T-cell (primary cell): Measurements from ENCODE around the gene ARMH1. TPM values are rescaled to one million over a fixed set of nuclear protein-coding genes. Genes with fewer than 3 reads are reported as not detected.
A peak's percentile ranks its signal among the peaks of the same experiment; 100 is the strongest.

ENCODE experiments used
- ATAC-seq, 4 experiments: fragments of 200-7000 bp in 3 of 4; fragments of 150-1000 bp in 1 of 4; cut with Tn5 transposase; replicated peaks in 1 of 4; 1 replicate in 3 of 4; 2 replicates in 1 of 4; pipeline ENCODE4 v1.10.0; 2021; ENCODE audit warnings: moderate library complexity in 3 of 4, mild to moderate bottlenecking in 2 of 4, moderate number of reproducible peaks in 1 of 4
- CTCF ChIA-PET, 2 donors: fragments of 300-600 bp; sonication (Branson Sonifier 250); formaldehyde crosslinking; loops; one replicate each; lab custom pipeline; 2022; ENCODE audit warnings: antibody characterized with exemption in 2 of 2; lab: Charles Lee
- POLR2A ChIA-PET, 2 donors: fragments of 300-600 bp; sonication (Branson Sonifier 250); formaldehyde crosslinking; loops; one replicate each; lab custom pipeline; 2022; ENCODE audit warnings: antibody characterized with exemption in 2 of 2; lab: Charles Lee
- DNase-seq, 35 experiments: peaks; one replicate each; pipeline versions ENCODE4 v3.0.0 to v3.0.0-alpha.2; 2013 to 2023
- H3K27ac ChIP-seq: one replicate; pipeline ENCODE4 v1.5.1; 2013; ENCODE audit warnings: low read length
- H3K27me3 ChIP-seq, 2 experiments: replicated peaks in 1 of 2; 1 replicate in 1 of 2; 2 replicates in 1 of 2; pipeline versions ENCODE4 v1.6.1 to v1.7.0; 2013; ENCODE audit warnings: low read length in 1 of 2, mixed read lengths in 1 of 2; ENCODE audit not compliant: control insufficient read depth in 2 of 2, insufficient read depth in 2 of 2; ENCODE audit errors: extremely low read depth in 1 of 2
- H3K36me3 ChIP-seq, 2 donors: 1 replicate in 1 of 2; 2 replicates in 1 of 2; pipeline versions ENCODE4 v1.6.1 to v1.7.0; 2013; ENCODE audit warnings: low read length in 1 of 2; ENCODE audit not compliant: control insufficient read depth in 2 of 2, insufficient read depth in 1 of 2; ENCODE audit errors: extremely low read depth in 1 of 2
- H3K4me1 ChIP-seq, 2 experiments: 1 replicate in 1 of 2; 2 replicates in 1 of 2; pipeline versions ENCODE4 v1.6.1 to v1.7.0; 2013; ENCODE audit warnings: low read length in 2 of 2, mixed read lengths in 1 of 2; ENCODE audit not compliant: insufficient read depth in 2 of 2, control insufficient read depth in 1 of 2; ENCODE audit errors: extremely low read depth in 1 of 2
- H3K4me3 ChIP-seq, 2 donors: 1 replicate in 1 of 2; 2 replicates in 1 of 2; pipeline versions ENCODE4 v1.5.1 to v1.7.0; 2013; ENCODE audit warnings: mild to moderate bottlenecking in 2 of 2, low read length in 1 of 2, moderate library complexity in 1 of 2; ENCODE audit not compliant: control insufficient read depth in 1 of 2; ENCODE audit errors: extremely low read depth in 1 of 2
- H3K9me3 ChIP-seq: 2 replicates; pipeline ENCODE4 v1.7.0; 2013
- H3K27ac Mint-ChIP-seq, 2 donors: one replicate each; pipeline ENCODE4 v1.8.0; 2020 to 2021; ENCODE audit warnings: mild to moderate bottlenecking in 2 of 2, mixed read lengths in 2 of 2
- H3K27me3 Mint-ChIP-seq, 2 donors: one replicate each; pipeline ENCODE4 v1.8.0; 2021 to 2022; ENCODE audit warnings: mixed read lengths in 2 of 2
- H3K36me3 Mint-ChIP-seq: one replicate; pipeline ENCODE4 v1.8.0; 2021; ENCODE audit warnings: mixed read lengths
- H3K4me1 Mint-ChIP-seq, 3 donors: one replicate each; pipeline ENCODE4 v1.8.0; 2020 to 2022; ENCODE audit warnings: mixed read lengths in 3 of 3, mild to moderate bottlenecking in 1 of 3
- H3K4me3 Mint-ChIP-seq, 3 donors: one replicate each; pipeline ENCODE4 v1.8.0; 2020 to 2022; ENCODE audit warnings: mild to moderate bottlenecking in 3 of 3, mixed read lengths in 3 of 3, moderate library complexity in 3 of 3
- H3K9me3 Mint-ChIP-seq, 3 donors: one replicate each; pipeline ENCODE4 v1.8.0; 2020 to 2022; ENCODE audit warnings: mixed read lengths in 3 of 3
- WGBS: methylation state at CpG from one replicate; pipeline ENCODE4 v1.1.5; 2013; ENCODE audit warnings: missing lambda C conversion rate; ENCODE audit not compliant: insufficient coverage; 5-methylcytosine and 5-hydroxymethylcytosine counted together
- total RNA-seq, 35 experiments: library from RNA in 6 of 35; stranded (reverse) in 6 of 35; fragments of 120-200 nt in 1 of 35; gene quantifications; one replicate each; pipeline versions ENCODE4 v1.2.1 to v1.2.4 and lab custom pipeline; 2013 to 2026

The ARMH1 gene
- total RNA-seq, 5 donors from 2014 or later (not counting 1 experiment from before 2014, with no cell fraction given): 49.5 to 102 (median 89.7) TPM

- Mint-ChIP-seq H3K27me3 (no peaks in the 10 kb centered on the region), H3K36me3 (no peaks in the 10 kb centered on the region), H3K4me3 (peak overlapping the region; percentile 85 to 90 (median 85)), H3K4me1 (peaks cover 23 to 29% (median 26%) of the 10 kb centered on the region in 3 donors), H3K27ac (peak overlapping the region; percentile 76 to 89), H3K9me3 (no peaks in the 10 kb centered on the region)
- no peak for ATAC-seq
- H3K27ac ChIP-seq: peak overlapping the region; percentile 73
- no peak for DNase-seq
- no peaks in the 10 kb centered on the region for H3K36me3 ChIP-seq
- H3K9me3 ChIP-seq: no peaks in the 10 kb centered on the region
- POLR2A ChIA-PET: interaction anchor here (0.5 to 1.0 kb wide), 3 partner anchors 48 to 1579 kb away, joined by 4 to 7 read pairs (median 5); no protein-coding TSS in a partner anchor
- WGBS: 100% methylated on average over 2 of the region's 14 CpGs
- no peaks in the 10 kb centered on the region for H3K27me3 ChIP-seq
- peak overlapping the region in 1 of 2 donors; percentile 85 for H3K4me3 ChIP-seq
- CTCF ChIA-PET: interaction anchor here in 1 of 2 donors (0.7 to 2.3 kb wide), 5 partner anchors 20 to 1083 kb away, joined by 3 to 13 read pairs (median 4); partner anchors contain the start of gene KDM4A
- peaks cover 0 to 26% of the 10 kb centered on the region in 2 experiments for H3K4me1 ChIP-seq
Measured at GRCh38 chr1:44672961-44673674, 1.4 kb upstream of the ARMH1 start.

DNA sequence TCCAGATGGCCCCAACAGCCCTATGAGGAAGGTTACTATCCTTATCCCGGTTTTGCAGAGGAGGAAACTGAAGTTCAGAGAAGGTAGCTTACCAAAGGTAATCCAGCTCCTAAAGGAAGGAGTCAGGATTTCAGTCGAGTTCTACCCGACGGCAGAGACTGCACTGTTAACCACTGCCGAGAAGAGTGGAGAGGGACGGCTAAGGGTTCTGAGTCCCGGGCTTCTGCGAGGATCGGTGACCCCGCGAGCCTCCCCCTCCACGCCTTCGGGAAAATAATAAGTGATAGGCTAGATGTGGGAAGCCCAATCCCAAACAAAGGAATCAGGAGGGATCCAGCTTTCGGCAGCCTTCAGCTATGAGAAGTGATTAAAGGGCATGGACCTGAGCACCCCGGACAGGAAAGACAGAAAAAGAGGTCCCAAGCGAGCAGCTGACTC lies 820 bp upstream of the ARMH1 start:
- H3K27ac Mint-ChIP-seq: peak overlapping the region; percentile 76 to 89
- no peaks in the 10 kb centered on the region for H3K36me3 Mint-ChIP-seq
- no peaks in the 10 kb centered on the region for H3K9me3 Mint-ChIP-seq
- Histone ChIP-seq H3K4me3 (peak overlapping the region; percentile 82 to 85), H3K27me3 (no peaks in the 10 kb centered on the region), H3K27ac (peak overlapping the region; percentile 73), H3K36me3 (no peaks in the 10 kb centered on the region), H3K9me3 (no peaks in the 10 kb centered on the region), H3K4me1 (peaks cover 0 to 26% of the 10 kb centered on the region in 2 experiments)
- WGBS: 0% methylated on average over 6 of the region's 16 CpGs
- ATAC-seq (no peak), DNase-seq (peak in 1 of 35 experiments; percentile 8)
- peak overlapping the region; percentile 85 to 90 (median 85) for H3K4me3 Mint-ChIP-seq
- ChIA-PET CTCF (interaction anchor here in 1 of 2 donors (0.6 to 2.3 kb wide), 9 partner anchors 21 to 1082 kb away, joined by 3 to 13 read pairs (median 4); partner anchors contain the start of gene KDM4A), POLR2A (interaction anchor here (0.5 to 1.0 kb wide), 5 partner anchors 47 to 1715 kb away, joined by 3 to 7 read pairs (median 4); no protein-coding TSS in a partner anchor)
- peaks cover 23 to 29% (median 26%) of the 10 kb centered on the region in 3 donors for H3K4me1 Mint-ChIP-seq
- no peaks in the 10 kb centered on the region for H3K27me3 Mint-ChIP-seq

DNA sequence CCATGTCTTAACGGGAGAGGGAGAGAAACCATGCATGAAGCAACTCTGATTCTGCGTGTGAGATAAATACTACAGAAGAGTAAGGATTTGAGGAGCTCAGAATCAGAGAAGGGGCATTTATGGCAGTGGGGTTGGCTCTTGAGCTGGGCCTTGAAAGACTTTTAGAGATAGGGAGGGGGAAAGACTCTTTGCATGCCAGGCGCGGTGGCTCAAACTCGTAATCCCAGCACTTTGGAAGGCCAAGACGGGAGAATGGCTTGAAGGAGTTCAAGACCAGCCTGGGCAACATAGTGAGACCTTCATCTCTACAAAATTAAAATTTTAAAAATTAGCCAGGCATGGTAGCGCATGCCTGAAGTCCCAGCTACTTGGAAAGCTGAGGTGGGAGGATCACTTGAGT lies 672 bp downstream of the ARMH1 start:
- DNase-seq (no peak), ATAC-seq (no peak)
- Histone ChIP-seq H3K27me3 (no peaks in the 10 kb centered on the region), H3K27ac (peak overlapping the region; percentile 45), H3K36me3 (no peaks in the 10 kb centered on the region), H3K9me3 (no peaks in the 10 kb centered on the region), H3K4me3 (no peak overlapping the region), H3K4me1 (peaks cover 0 to 26% of the 10 kb centered on the region in 2 experiments)
- ChIA-PET POLR2A (interaction anchor here (0.5 to 0.6 kb wide), 3 partner anchors 39 to 469 kb away, joined by 3 to 7 read pairs (median 3); no protein-coding TSS in a partner anchor), CTCF (interaction anchor here in 1 of 2 donors (1.7 to 2.3 kb wide), 2 partner anchors 23 to 43 kb away, joined by 5 to 13 read pairs; no protein-coding TSS in a partner anchor)
- Mint-ChIP-seq H3K27me3 (no peaks in the 10 kb centered on the region), H3K4me3 (peak overlapping the region; percentile 85 to 90 (median 85)), H3K27ac (peak overlapping the region in 1 of 2 donors; percentile 89), H3K36me3 (no peaks in the 10 kb centered on the region), H3K9me3 (no peaks in the 10 kb centered on the region), H3K4me1 (peaks cover 23 to 29% (median 26%) of the 10 kb centered on the region in 3 donors)
- no CpG with 5 or more reads among the region's 7 CpGs for WGBS

DNA sequence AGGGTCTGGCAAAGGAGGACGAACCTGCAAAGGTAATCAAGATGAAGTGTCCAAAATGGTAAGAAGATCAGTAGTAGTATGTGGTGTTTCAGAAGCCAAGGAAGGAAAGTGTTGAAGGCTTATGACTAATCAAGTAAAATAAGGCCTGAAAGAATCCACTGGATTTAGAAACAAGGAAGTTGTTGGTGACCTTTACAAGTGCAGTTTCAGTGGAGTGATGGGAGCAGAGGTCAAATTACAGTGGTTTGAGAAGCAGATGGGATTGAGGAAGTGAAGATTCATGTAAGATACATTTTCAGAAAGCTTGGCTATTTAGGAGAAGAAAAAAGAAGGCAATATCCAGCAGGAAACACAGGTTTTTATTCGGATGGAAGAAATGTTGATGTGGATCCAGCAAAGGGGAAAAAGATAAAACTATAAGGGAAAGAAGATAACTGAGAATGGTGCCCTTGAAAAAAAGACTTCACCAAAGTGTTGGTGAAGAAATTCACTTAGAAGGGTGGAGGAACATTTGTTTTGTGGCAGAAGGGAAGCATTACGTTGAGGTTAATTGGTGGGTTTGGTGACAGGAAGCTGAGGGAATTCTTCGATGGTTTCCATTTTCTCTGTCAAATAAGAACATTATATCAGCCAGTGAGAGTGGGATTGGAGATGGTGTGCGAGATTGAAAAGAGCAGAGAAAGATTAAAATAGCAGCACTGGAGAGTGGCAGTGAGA lies 2.1 kb downstream of the ARMH1 start:
- Histone ChIP-seq H3K27me3 (no peaks in the 10 kb centered on the region), H3K36me3 (no peaks in the 10 kb centered on the region), H3K4me3 (no peak overlapping the region), H3K4me1 (peaks cover 0 to 26% of the 10 kb centered on the region in 2 experiments), H3K9me3 (no peaks in the 10 kb centered on the region), H3K27ac (peak overlapping the region; percentile 7)
- H3K36me3 Mint-ChIP-seq: no peaks in the 10 kb centered on the region
- CTCF ChIA-PET: no interaction called here
- H3K4me3 Mint-ChIP-seq: no peak overlapping the region
- ATAC-seq (no peak), DNase-seq (no peak)
- POLR2A ChIA-PET: no interaction called here
- no peaks in the 10 kb centered on the region for H3K9me3 Mint-ChIP-seq
- 54% methylated on average over 3 of the region's 5 CpGs for WGBS
- H3K27me3 Mint-ChIP-seq: no peaks in the 10 kb centered on the region
- H3K4me1 Mint-ChIP-seq: peaks cover 22 to 29% (median 23%) of the 10 kb centered on the region in 3 donors
- no peak overlapping the region for H3K27ac Mint-ChIP-seq

GRCh38 chr1:44677201-44677766 lies 2.8 kb downstream of the ARMH1 start:
- Mint-ChIP-seq H3K4me1 (peaks cover 17 to 24% (median 18%) of the 10 kb centered on the region in 3 donors), H3K4me3 (no peak overlapping the region), H3K27me3 (no peaks in the 10 kb centered on the region), H3K9me3 (no peaks in the 10 kb centered on the region), H3K27ac (no peak overlapping the region), H3K36me3 (no peaks in the 10 kb centered on the region)
- H3K36me3 ChIP-seq: no peaks in the 10 kb centered on the region
- H3K4me3 ChIP-seq: no peak overlapping the region
- POLR2A ChIA-PET: no interaction called here
- H3K4me1 ChIP-seq: peaks cover 0 to 23% of the 10 kb centered on the region in 2 experiments
- ATAC-seq: no peak
- peak in 1 of 35 experiments; percentile 36 for DNase-seq
- no peaks in the 10 kb centered on the region for H3K27me3 ChIP-seq
- CTCF ChIA-PET: no interaction called here
- 86% methylated on average over 4 of the region's 6 CpGs for WGBS
- H3K27ac ChIP-seq: peak overlapping the region; percentile 7
- no peaks in the 10 kb centered on the region for H3K9me3 ChIP-seq

- Mint-ChIP-seq H3K27ac (no peak overlapping the region), H3K4me3 (no peak overlapping the region), H3K36me3 (no peaks in the 10 kb centered on the region), H3K9me3 (no peaks in the 10 kb centered on the region), H3K4me1 (peaks cover 15 to 17% (median 15%) of the 10 kb centered on the region in 3 donors), H3K27me3 (no peaks in the 10 kb centered on the region)
- Histone ChIP-seq H3K27me3 (no peaks in the 10 kb centered on the region), H3K4me3 (no peak overlapping the region), H3K9me3 (no peaks in the 10 kb centered on the region), H3K4me1 (peaks cover 0 to 15% of the 10 kb centered on the region in 2 experiments), H3K27ac (no peak overlapping the region), H3K36me3 (no peaks in the 10 kb centered on the region)
- no peak for ATAC-seq
- no peak for DNase-seq
- ChIA-PET CTCF (no interaction called here), POLR2A (no interaction called here)
- 54% methylated on average over 2 of the region's 2 CpGs for WGBS
Measured at GRCh38 chr1:44678120-44678519, 3.6 kb downstream of the ARMH1 start.
